HepG2 (cell line): Measurements from ENCODE around the gene TANGO6. TPM values are rescaled to one million over a fixed set of nuclear protein-coding genes. Genes with fewer than 3 reads are reported as not detected.

Source experiments
- ATAC-seq: fragments of 200-7000 bp; cut with Tn5 transposase; 3 replicates; pipeline ENCODE4 v1.9.1; 2020; ENCODE audit warnings: mild to moderate bottlenecking, moderate library complexity
- BruUV-seq: library from RNA; stranded (reverse); fragments of 400-500 nt; replicated peaks from 2 replicates; lab custom pipeline; 2021; lab: Mats Ljungman, UMichigan
- CTCF ChIA-PET: fragments of 300-600 bp; formaldehyde crosslinking; extraction: SDS; loops from one replicate; lab custom pipeline; 2021; ENCODE audit warnings: low total read pairs, inconsistent platforms, low intra/inter-chr PET ratio; lab: Yijun Ruan, JAX
- POLR2A ChIA-PET: fragments of 350-600 bp; sonication (Branson Sonifier 250); formaldehyde crosslinking; loops from one replicate; lab custom pipeline; 2020; ENCODE audit warnings: antibody characterized with exemption, inconsistent platforms; lab: Yijun Ruan, JAX
- DNase-seq: peaks from one replicate; pipeline ENCODE4 v3.0.0-alpha.2; 2015; ENCODE audit warnings: low spot score
- FAIRE-seq: peaks from 3 replicates; lab custom pipeline; 2011; peaks lifted over from hg19 to GRCh38; lab: Jason Lieb, UNC
- H2AFZ ChIP-seq: one replicate; pipeline ENCODE4 v1.6.1; 2011; ENCODE audit warnings: low read length, inconsistent platforms
- H3K27ac ChIP-seq: fragments of 300-600 bp; 3 replicates; pipeline ENCODE4 v1.8.0; 2011; ENCODE audit warnings: mixed run types, mild to moderate bottlenecking, mixed read lengths, low read length, inconsistent platforms; ENCODE audit not compliant: insufficient read depth; ENCODE audit errors: extremely low read length
- H3K27me3 ChIP-seq, 2 experiments: fragments of 200-600 bp in 1 of 2; 2 replicates in 1 of 2; 3 replicates in 1 of 2; pipeline versions ENCODE4 v1.6.0 to v1.8.0; 2011; ENCODE audit warnings: low read length in 2 of 2, mild to moderate bottlenecking in 2 of 2, moderate library complexity in 2 of 2, inconsistent platforms in 1 of 2; ENCODE audit not compliant: insufficient read depth in 2 of 2, control insufficient read depth in 1 of 2
- H3K36me3 ChIP-seq, 2 experiments: fragments of 200-600 bp in 1 of 2; replicated peaks in 1 of 2; 2 replicates in 1 of 2; 3 replicates in 1 of 2; pipeline versions ENCODE4 v1.5.1 to v1.8.0; 2011; ENCODE audit warnings: low read length in 2 of 2, inconsistent platforms in 1 of 2; ENCODE audit not compliant: insufficient read depth in 2 of 2, control insufficient read depth in 1 of 2
- H3K4me1 ChIP-seq: 2 replicates; pipeline ENCODE4 v1.5.1; 2012; ENCODE audit warnings: low read length, inconsistent platforms; ENCODE audit not compliant: insufficient read depth
- H3K4me2 ChIP-seq: 2 replicates; pipeline ENCODE4 v1.6.0; 2011; ENCODE audit warnings: low read depth, low read length, inconsistent platforms
- H3K4me3 ChIP-seq, 3 experiments: fragments of 200-600 bp in 1 of 3; sonication (generic), shearing (Covaris generic) in 1 of 3; replicated peaks in 1 of 3; 2 replicates each; pipeline ENCODE4 v1.5.1; 2011 to 2016; ENCODE audit warnings: low read length in 3 of 3, inconsistent platforms in 2 of 3, low read depth in 2 of 3, mild to moderate bottlenecking in 2 of 3, control low read depth in 1 of 3, mixed read lengths in 1 of 3; ENCODE audit not compliant: insufficient read depth in 1 of 3
- H3K79me2 ChIP-seq: one replicate; pipeline ENCODE4 v1.6.1; 2011; ENCODE audit warnings: low read length, inconsistent platforms; ENCODE audit not compliant: insufficient read depth
- H3K9ac ChIP-seq: 2 replicates; pipeline ENCODE4 v1.6.0; 2011; ENCODE audit warnings: mild to moderate bottlenecking, low read depth, low read length, inconsistent platforms; ENCODE audit not compliant: insufficient read depth
- H3K9me3 ChIP-seq: 2 replicates; pipeline ENCODE4 v1.5.1; 2012; ENCODE audit warnings: mild to moderate bottlenecking, low read length
- H4K20me1 ChIP-seq: 2 replicates; pipeline ENCODE4 v1.6.0; 2011; ENCODE audit warnings: inconsistent platforms, mild to moderate bottlenecking, low read length, moderate library complexity; ENCODE audit not compliant: insufficient read depth
- ATF6 ChIP-seq: sonication (generic); formaldehyde crosslinking; conservative IDR thresholded peaks from 2 replicates; pipeline ENCODE4 v1.4.0; 2020; ENCODE audit warnings: missing genetic modification reagents
- CHCHD3 ChIP-seq: sonication (generic); formaldehyde crosslinking; IDR thresholded peaks from 2 replicates; pipeline ENCODE4 v1.8.0; 2022; ENCODE audit warnings: mild to moderate bottlenecking, missing genetic modification reagents, moderate library complexity
- EEA1 ChIP-seq: sonication (generic); formaldehyde crosslinking; IDR thresholded peaks from 2 replicates; pipeline ENCODE4 v1.5.1; 2020; ENCODE audit warnings: mild to moderate bottlenecking, missing genetic modification reagents, borderline replicate concordance
- FOXK2 ChIP-seq: fragments of 450-650 bp; IDR thresholded peaks from 2 replicates; pipeline ENCODE4 v1.6.1; 2016
- TGIF2 ChIP-seq: IDR thresholded peaks from 2 replicates; pipeline ENCODE4 v1.6.1; 2016; ENCODE audit warnings: control low read depth, missing compliant biosample characterization
- ZNF510 ChIP-seq: sonication (generic); formaldehyde crosslinking; IDR thresholded peaks from 2 replicates; pipeline ENCODE4 v1.4.0; 2020; ENCODE audit warnings: low read depth, mild to moderate bottlenecking, missing genetic modification reagents
- WGBS: methylation state at CpG from one replicate; pipeline ENCODE4 v1.1.6; 2017; ENCODE audit warnings: low lambda C conversion rate; 5-methylcytosine and 5-hydroxymethylcytosine counted together
- in situ Hi-C: cut with HindIII; loops from 2 replicates; pipeline ENCODE4 v1.10.0; 2017; ENCODE audit warnings: low pct_unique_long_range_greater_than_20kb; ENCODE audit not compliant: extremely low pct_ligation_motif_present
- intact Hi-C: fragments of 100-400 bp; cut with micrococcal nuclease; formaldehyde crosslinking; loops from one replicate; pipeline ENCODE4 v1.10.0; 2022; ENCODE audit not compliant: unreplicated experiment
- polyA plus RNA-seq, 8 experiments: library from polyadenylated mRNA; depleted of rRNA in 3 of 8; stranded (reverse) in 7 of 8; unstranded in 1 of 8; fragments of >200 nt; fragmentation: Illumina TruSeq in 4 of 8; extraction: Trizol in 4 of 8; gene quantifications; 2 replicates each; pipeline versions ENCODE4 v1.2.1 to v1.2.3, GENCODE V29; 2011 to 2016; ENCODE audit warnings: low read depth in 4 of 8, missing spikeins in 1 of 8, mixed read lengths in 1 of 8; ENCODE audit not compliant: insufficient read depth in 1 of 8
- total RNA-seq, 5 experiments: library from RNA; depleted of rRNA; stranded (reverse); fragments of >200 nt; fragmentation: Illumina TruSeq; extraction: Trizol; gene quantifications; 2 replicates each; pipeline ENCODE4 v1.2.3, GENCODE V29; 2016; ENCODE audit warnings: low read depth in 1 of 5

The TANGO6 gene
- total and polyA plus RNA-seq, 2 of the 13 experiments (the other 11 are each of a cell fraction or from before 2014, with no cell fraction given), result 7.2 to 13.3 TPM

GRCh38 chr16:69055008-69055407, 211.7 kb downstream of the TANGO6 start:
- no peaks in the 10 kb centered on the region for H4K20me1 ChIP-seq
- H2AFZ ChIP-seq, result no peak overlapping the region
- no peaks in the 10 kb centered on the region for H3K4me1 ChIP-seq
- DNase-seq (no peak), ATAC-seq (no peak), FAIRE-seq (no peak)
- 85% methylated on average over 3 of the region's 3 CpGs for WGBS
- no TSS peak for BruUV-seq
- no peak for TF ChIP-seq TGIF2
- no peaks in the 10 kb centered on the region for H3K9me3 ChIP-seq
- no peaks in the 10 kb centered on the region for H3K36me3 ChIP-seq
- intact Hi-C loops (no loop called here), in situ Hi-C loops (no loop called here)
- no peak overlapping the region for H3K4me3 ChIP-seq
- CTCF ChIA-PET, result no interaction called here
- H3K9ac ChIP-seq, result no peak overlapping the region
- no peaks in the 10 kb centered on the region for H3K27me3 ChIP-seq
- H3K27ac ChIP-seq, result no peak overlapping the region
- H3K79me2 ChIP-seq, result no peaks in the 10 kb centered on the region
- POLR2A ChIA-PET, result no interaction called here
- H3K4me2 ChIP-seq, result no peak overlapping the region

- WGBS, result 94% methylated on average over 1 of the region's 1 CpG
- Histone ChIP-seq H3K36me3 (no peaks in the 10 kb centered on the region), H3K79me2 (no peaks in the 10 kb centered on the region), H3K4me3 (no peak overlapping the region), H3K27me3 (no peaks in the 10 kb centered on the region), H3K9me3 (no peaks in the 10 kb centered on the region), H3K27ac (no peak overlapping the region), H3K4me2 (no peak overlapping the region), H2AFZ (no peak overlapping the region), H4K20me1 (no peaks in the 10 kb centered on the region), H3K9ac (no peak overlapping the region), H3K4me1 (no peaks in the 10 kb centered on the region)
- POLR2A ChIA-PET, result interaction anchor here (0.6 kb wide), 1 partner anchor 1166 kb away, joined by 3 read pairs; no protein-coding TSS in a partner anchor
- DNase-seq (no peak), ATAC-seq (no peak), FAIRE-seq (no peak)
- no TSS peak for BruUV-seq
- in situ Hi-C loops, result no loop called here
- intact Hi-C loops, result no loop called here
- no peak for TF ChIP-seq EEA1 (CRISPR knock-in tag)
- TF ChIP-seq ATF6 (CRISPR knock-in tag), result no peak
- no peak for TF ChIP-seq FOXK2
- TF ChIP-seq ZNF510 (CRISPR knock-in tag), result no peak
- no peak for TF ChIP-seq CHCHD3 (CRISPR knock-in tag)
- CTCF ChIA-PET, result no interaction called here
These were observed 212.6 kb downstream of the TANGO6 start for GRCh38 chr16:69055980-69056379.
